Heart left ventricle (tissue), 16 donors: Measurements from ENCODE around the gene PTPRJ. TPM values are rescaled to one million over a fixed set of nuclear protein-coding genes. Genes with fewer than 3 reads are reported as not detected.
A peak's percentile ranks its signal among the peaks of the same experiment; 100 is the strongest.

Experiments
- ATAC-seq, 4 donors: fragments of 200-7000 bp; cut with Tn5 transposase; one replicate each; pipeline ENCODE4 v1.9.1; 2020 to 2022; ENCODE audit warnings: moderate library complexity in 4 of 4, mild to moderate bottlenecking in 3 of 4, moderate number of reproducible peaks in 1 of 4
- DNase-seq, 5 donors: peaks; one replicate each; pipeline ENCODE4 v3.0.0-alpha.2; 2020
- H3K27ac ChIP-seq, 12 donors: fragments of 200-600 bp; sonication (generic) in 4 of 12; one replicate each; pipeline versions ENCODE4 v1.5.0 to v1.8.0; 2016 to 2022; ENCODE audit warnings: mild to moderate bottlenecking in 2 of 12
- H3K27me3 ChIP-seq, 9 donors: fragments of 200-600 bp; sonication (generic) in 2 of 9; one replicate each; pipeline versions ENCODE4 v1.5.1 to v1.8.0; 2016 to 2022; ENCODE audit warnings: mild to moderate bottlenecking in 3 of 9
- H3K36me3 ChIP-seq, 9 donors: fragments of 200-600 bp; sonication (generic) in 2 of 9; one replicate each; pipeline versions ENCODE4 v1.5.0 to v1.8.0; 2018 to 2022; ENCODE audit warnings: mild to moderate bottlenecking in 2 of 9
- H3K4me1 ChIP-seq, 12 donors: fragments of 200-600 bp; sonication (generic) in 4 of 12; one replicate each; pipeline versions ENCODE4 v1.5.0 to v1.8.0; 2016 to 2022; ENCODE audit warnings: mild to moderate bottlenecking in 3 of 12
- H3K4me3 ChIP-seq, 12 donors: fragments of 200-600 bp; sonication (generic) in 4 of 12; one replicate each; pipeline versions ENCODE4 v1.5.0 to v1.8.0; 2017 to 2022; ENCODE audit warnings: mild to moderate bottlenecking in 9 of 12, moderate library complexity in 4 of 12
- H3K9me3 ChIP-seq, 12 donors: fragments of 200-600 bp; sonication (generic) in 4 of 12; one replicate each; pipeline versions ENCODE4 v1.5.0 to v1.8.0; 2016 to 2022; ENCODE audit warnings: mild to moderate bottlenecking in 1 of 12
- CTCF ChIP-seq, 12 donors: fragments of 200-600 bp; sonication (generic) in 4 of 12; IDR thresholded peaks; one replicate each; pipeline versions ENCODE4 v1.5.0 to v1.8.0; 2018 to 2022; ENCODE audit warnings: antibody characterized with exemption in 12 of 12, mild to moderate bottlenecking in 5 of 12
- POLR2A ChIP-seq, 2 donors: fragments of 450-650 bp; IDR thresholded peaks; one replicate each; pipeline ENCODE4 v1.6.1; 2017; ENCODE audit warnings: antibody characterized with exemption in 2 of 2, mild to moderate bottlenecking in 2 of 2, moderate library complexity in 2 of 2
- WGBS, 4 donors: extraction: QIAGEN DNeasy Blood & Tissue Kit in 2 of 4; methylation state at CpG; one replicate each; pipeline versions ENCODE4 v1.1.5 to v1.1.7; 2013 to 2018; 5-methylcytosine and 5-hydroxymethylcytosine counted together
- intact Hi-C, 10 donors: fragments of 100-400 bp; cut with DNase I; formaldehyde crosslinking; loops; one replicate each; pipeline versions ENCODE4 v1.11.1 to v1.14.2; 2022
- polyA plus RNA-seq, 2 donors: library from polyadenylated mRNA; stranded (reverse); fragments of 200-250 nt; gene quantifications; one replicate each; pipeline ENCODE4 v1.2.3, GENCODE V29; 2013
- total RNA-seq, 9 donors: library from RNA; depleted of rRNA in 2 of 9; stranded (reverse); fragments of >200 nt in 2 of 9; fragmentation: NEBNext Ultra II Directional in 3 of 9; extraction: Animal tissue kit (Norgen Biotek cat#: 25700) in 3 of 9; gene quantifications; one replicate each; pipeline versions ENCODE4 v1.1.0 to v1.2.4, GENCODE V29; 2016 to 2023
- donor health status: ischemic (EF 13 %, LVEDD 7.1; RV severe dilation, severe dysfunction).
- donor health status: healthy with polysubstance abuse.
- donor health status: DM: no; HTN: yes; CAD: no.
- donor health status: DM: no; HTN: no; CAD: no.
- donor health status: ischemic (EF 25% LVEDD 6.9; RV normal size, moderate dysfunction).
- donor health status: ischemic (EF 25% LVEDD 5.7; RV mildly dilated, moderate dysfunction).
- donor health status: healthy.
- donor health status: DM: yes; HTN: yes; CAD: no.
- donor health status: ischemic (EF 35%, LVEDD 5.7; RV mildly dilated, moderate dysfunction).
- donor health status: nonischemic (EF 11% LVEDD 7.7; RV severe dilation, severe dysfunction).
- donor health status: DM: yes; HTN: yes; CAD: no.
- donor health status: PGD.
- donor health status: ischemic (EF 29% LVEDD 5.4; RV normal size, mild dysfunction).
- donor health status: nonischemic (EF 23%, LVEDD 6.1; RV moderate dilation, normal function).

The PTPRJ gene
- total and polyA plus RNA-seq, 11 donors, result 1.2 to 39.0 (median 6.3) TPM

- DNase-seq, result no peak
- intact Hi-C loops, result no loop called here
- H3K36me3 ChIP-seq, result no peaks in the 10 kb centered on the region
- TF ChIP-seq POLR2A (IDR thresholded peaks at IDR 0.05) (no peak), CTCF (IDR thresholded peaks at IDR 0.05) (no peak)
- peaks cover 0 to 28% (median 16%) of the 10 kb centered on the region in 12 donors for H3K4me1 ChIP-seq
- no peaks in the 10 kb centered on the region for H3K9me3 ChIP-seq
- H3K27ac ChIP-seq, result no peak overlapping the region
- H3K27me3 ChIP-seq, result no peaks in the 10 kb centered on the region
- no peak for ATAC-seq
- H3K4me3 ChIP-seq, result no peak overlapping the region
- 67 to 90% (median 78%) methylated on average over 2 of the region's 2 CpGs for WGBS, 4 donors
Measured at GRCh38 chr11:47976931-47977330, 3.4 kb upstream of the PTPRJ start.

GRCh38 chr11:47977623-47978022, 2.7 kb upstream of the PTPRJ start:
- ATAC-seq (no peak), DNase-seq (no peak)
- 65 to 83% (median 71%) methylated on average over 5 of the region's 5 CpGs for WGBS, 4 donors
- H3K27ac ChIP-seq, result no peak overlapping the region
- H3K36me3 ChIP-seq, result no peaks in the 10 kb centered on the region
- no peaks in the 10 kb centered on the region for H3K27me3 ChIP-seq
- TF ChIP-seq POLR2A (IDR thresholded peaks at IDR 0.05), result no peak
- no peak for TF ChIP-seq CTCF (IDR thresholded peaks at IDR 0.05)
- H3K9me3 ChIP-seq, result no peaks in the 10 kb centered on the region
- H3K4me1 ChIP-seq, result peaks cover 0 to 32% (median 18%) of the 10 kb centered on the region in 12 donors
- intact Hi-C loops, result no loop called here
- H3K4me3 ChIP-seq, result no peak overlapping the region

- no peaks in the 10 kb centered on the region for H3K27me3 ChIP-seq
- ATAC-seq, result peak; percentile 14 to 36 (median 20)
- no peaks in the 10 kb centered on the region for H3K9me3 ChIP-seq
- DNase-seq, result peak in 1 of 5 donors; percentile 11
- peak overlapping the region; percentile 65 to 97 (median 85) for H3K4me3 ChIP-seq
- WGBS, 4 donors, result 23 to 31% (median 29%) methylated on average over 18 of the region's 18 CpGs
- no peaks in the 10 kb centered on the region for H3K36me3 ChIP-seq
- peaks cover 0 to 45% (median 15%) of the 10 kb centered on the region in 12 donors for H3K4me1 ChIP-seq
- TF ChIP-seq POLR2A (IDR thresholded peaks at IDR 0.05), result no peak
- TF ChIP-seq CTCF (IDR thresholded peaks at IDR 0.05), result no peak
- peak overlapping the region in 7 of 12 donors; percentile 29 to 79 (median 58) for H3K27ac ChIP-seq
- intact Hi-C loops, result loop anchor here in 5 of 10 donors (5.0 to 10.0 kb wide), 4 partner anchors 85 to 128 kb away; no protein-coding TSS in a partner anchor
Measured at GRCh38 chr11:47979378-47980087, 826 bp upstream of the PTPRJ start.

- H3K9me3 ChIP-seq, result no peaks in the 10 kb centered on the region
- 0 to 7% (median 1%) methylated on average over 7 to 82 of the region's 82 CpGs for WGBS, 4 donors
- TF ChIP-seq POLR2A (IDR thresholded peaks at IDR 0.05) (no peak), CTCF (IDR thresholded peaks at IDR 0.05) (peak in 6 of 12 donors; percentile 11 to 45 (median 26))
- H3K36me3 ChIP-seq, result no peaks in the 10 kb centered on the region
- peak overlapping the region in 11 of 12 donors; percentile 3 to 93 (median 57) for H3K27ac ChIP-seq
- peaks cover 0 to 53% (median 12%) of the 10 kb centered on the region in 12 donors for H3K4me1 ChIP-seq
- intact Hi-C loops, result loop anchor here in 5 of 10 donors (5.0 to 10.0 kb wide), 4 partner anchors 84 to 126 kb away; no protein-coding TSS in a partner anchor
- ATAC-seq, result peak in 3 of 4 donors; percentile 66 to 73 (median 68)
- H3K27me3 ChIP-seq, result no peaks in the 10 kb centered on the region
- DNase-seq, result peak; percentile 42 to 76 (median 55)
- H3K4me3 ChIP-seq, result peak overlapping the region; percentile 65 to 97 (median 85)
Measured at GRCh38 chr11:47980907-47981621, 705 bp downstream of the PTPRJ start.
